Smooth muscle cell (in vitro differentiated cells): ENCODE measurements around the gene CNTNAP2. TPM values are rescaled to one million over a fixed set of nuclear protein-coding genes. Genes with fewer than 3 reads are reported as not detected.
A peak's percentile ranks its signal among the peaks of the same experiment; 100 is the strongest.

Experiments used
- DNase-seq: peaks from one replicate; lab custom pipeline; 2025; ENCODE audit not compliant: unreplicated experiment; lab: John Stamatoyannopoulos, UW
- H2AFZ ChIP-seq: fragments of 200-600 bp; sonication (generic); 2 replicates; pipeline ENCODE4 v1.6.0; 2016; ENCODE audit warnings: antibody characterized with exemption, low read depth, mild to moderate bottlenecking
- H3F3A ChIP-seq: fragments of 200-600 bp; sonication (generic); 2 replicates; pipeline ENCODE4 v1.6.0; 2017; ENCODE audit warnings: antibody characterized with exemption, low read depth
- H3K27ac ChIP-seq: fragments of 200-600 bp; sonication (generic); 2 replicates; pipeline ENCODE4 v1.5.1; 2016; ENCODE audit warnings: low read depth, mild to moderate bottlenecking
- H3K27me3 ChIP-seq: fragments of 200-600 bp; sonication (generic); 2 replicates; pipeline ENCODE4 v1.6.1; 2016; ENCODE audit warnings: low read depth, mild to moderate bottlenecking
- H3K36me3 ChIP-seq: fragments of 200-600 bp; sonication (generic); 2 replicates; pipeline ENCODE4 v1.5.1; 2016; ENCODE audit warnings: low read depth
- H3K4me1 ChIP-seq: fragments of 200-600 bp; sonication (generic); 2 replicates; pipeline ENCODE4 v1.5.1; 2016; ENCODE audit warnings: low read depth
- H3K4me2 ChIP-seq: fragments of 200-600 bp; sonication (generic); 2 replicates; pipeline ENCODE4 v1.6.0; 2016; ENCODE audit warnings: mild to moderate bottlenecking
- H3K4me3 ChIP-seq: fragments of 200-600 bp; sonication (generic); 2 replicates; pipeline ENCODE4 v1.5.1; 2016; ENCODE audit warnings: mild to moderate bottlenecking
- H3K79me2 ChIP-seq: fragments of 200-600 bp; sonication (generic); 2 replicates; pipeline ENCODE4 v1.6.0; 2016; ENCODE audit warnings: low read depth, mild to moderate bottlenecking
- H3K9ac ChIP-seq: fragments of 200-600 bp; sonication (generic); 2 replicates; pipeline ENCODE4 v1.6.0; 2016; ENCODE audit warnings: low read depth
- H3K9me3 ChIP-seq: fragments of 200-600 bp; sonication (generic); replicated peaks from 2 replicates; pipeline ENCODE4 v1.5.1; 2016; ENCODE audit warnings: low read depth
- H4K20me1 ChIP-seq: fragments of 200-600 bp; sonication (generic); 2 replicates; pipeline ENCODE4 v1.6.0; 2016; ENCODE audit warnings: low read depth
- WGBS: methylation state at CpG from one replicate; pipeline ENCODE4 v1.1.7; 2016; ENCODE audit warnings: low lambda C conversion rate; 5-methylcytosine and 5-hydroxymethylcytosine counted together
- polyA plus RNA-seq: library from polyadenylated mRNA; unstranded; fragments of >200 nt; fragmentation: Nextera tagmentation; extraction: Ambion mirVana; gene quantifications from 2 replicates; pipeline ENCODE4 v1.2.1, GENCODE V29; 2016
- total RNA-seq: library from RNA; depleted of rRNA; stranded (reverse); fragments of >200 nt; gene quantifications from 2 replicates; pipeline ENCODE4 v1.2.3, GENCODE V29; 2014
- TF ChIP-seq, protein P1 (sequence below): fragments of 200-600 bp; sonication (generic); IDR thresholded peaks from 2 replicates; pipeline ENCODE4 v1.5.1; 2017; ENCODE audit warnings: borderline replicate concordance, mild to moderate bottlenecking, antibody characterized with exemption; ENCODE audit not compliant: insufficient read depth, poor library complexity, severe bottlenecking

CNTNAP2 gene
- total and polyA plus RNA-seq, 2 experiments from 2014 or later = 1.7 to 9.0 TPM

DNA sequence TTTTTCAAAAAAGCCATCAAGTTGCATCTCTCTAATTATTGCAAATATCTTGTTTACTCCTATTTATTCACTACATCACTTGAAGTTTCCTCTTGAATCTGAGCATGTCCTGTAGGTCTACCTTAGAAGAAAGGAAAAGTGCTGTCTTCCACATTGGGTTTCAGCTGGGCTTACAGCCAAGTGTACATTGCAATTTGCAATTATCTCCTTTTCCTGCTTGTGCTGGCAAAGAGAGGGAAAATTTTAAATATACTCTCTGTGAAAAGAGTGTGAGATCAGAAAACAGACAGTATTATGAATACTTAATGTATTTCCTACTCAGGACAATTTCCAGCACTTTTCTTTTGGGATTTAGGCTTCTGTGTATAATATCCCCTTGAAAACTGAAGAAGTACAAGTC, 839.7 kb downstream of the CNTNAP2 start:
- Histone ChIP-seq H3K9me3 (no peaks in the 10 kb centered on the region), H3K27me3 (no peaks in the 10 kb centered on the region), H3K79me2 (no peaks in the 10 kb centered on the region), H3K4me3 (no peak overlapping the region), H2AFZ (no peak overlapping the region), H3K4me1 (no peaks in the 10 kb centered on the region), H3F3A (no peaks in the 10 kb centered on the region), H3K4me2 (no peak overlapping the region), H3K9ac (no peak overlapping the region), H4K20me1 (no peaks in the 10 kb centered on the region), H3K27ac (no peak overlapping the region), H3K36me3 (no peaks in the 10 kb centered on the region)
- TF ChIP-seq, protein P1, sequence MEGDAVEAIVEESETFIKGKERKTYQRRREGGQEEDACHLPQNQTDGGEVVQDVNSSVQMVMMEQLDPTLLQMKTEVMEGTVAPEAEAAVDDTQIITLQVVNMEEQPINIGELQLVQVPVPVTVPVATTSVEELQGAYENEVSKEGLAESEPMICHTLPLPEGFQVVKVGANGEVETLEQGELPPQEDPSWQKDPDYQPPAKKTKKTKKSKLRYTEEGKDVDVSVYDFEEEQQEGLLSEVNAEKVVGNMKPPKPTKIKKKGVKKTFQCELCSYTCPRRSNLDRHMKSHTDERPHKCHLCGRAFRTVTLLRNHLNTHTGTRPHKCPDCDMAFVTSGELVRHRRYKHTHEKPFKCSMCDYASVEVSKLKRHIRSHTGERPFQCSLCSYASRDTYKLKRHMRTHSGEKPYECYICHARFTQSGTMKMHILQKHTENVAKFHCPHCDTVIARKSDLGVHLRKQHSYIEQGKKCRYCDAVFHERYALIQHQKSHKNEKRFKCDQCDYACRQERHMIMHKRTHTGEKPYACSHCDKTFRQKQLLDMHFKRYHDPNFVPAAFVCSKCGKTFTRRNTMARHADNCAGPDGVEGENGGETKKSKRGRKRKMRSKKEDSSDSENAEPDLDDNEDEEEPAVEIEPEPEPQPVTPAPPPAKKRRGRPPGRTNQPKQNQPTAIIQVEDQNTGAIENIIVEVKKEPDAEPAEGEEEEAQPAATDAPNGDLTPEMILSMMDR = no peak
- no peak for DNase-seq

DNA sequence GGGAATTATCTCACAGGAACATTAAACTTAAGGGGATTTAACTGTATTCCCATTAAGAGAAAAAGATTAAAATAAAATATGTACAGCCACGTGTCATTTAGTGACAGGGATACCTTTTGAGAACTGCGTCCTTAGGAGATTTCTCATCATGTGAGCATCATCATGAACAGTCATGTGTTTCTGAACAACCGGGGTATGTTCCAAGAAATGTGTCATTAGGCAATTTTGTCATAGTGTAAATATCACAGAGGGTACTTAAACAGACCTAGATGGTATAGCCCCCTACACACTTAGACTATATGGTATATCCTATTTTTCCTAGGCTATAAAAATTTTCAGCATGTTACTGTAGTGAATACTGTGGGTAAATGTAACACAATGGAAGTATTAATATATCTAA, 840.3 kb downstream of the CNTNAP2 start:
- WGBS = 87% methylated on average over 3 of the region's 3 CpGs
- no peak overlapping the region for H3K9ac ChIP-seq
- TF ChIP-seq, protein P1 = no peak
- no peaks in the 10 kb centered on the region for H4K20me1 ChIP-seq
- H3K4me1 ChIP-seq = peaks cover under 1% of the 10 kb centered on the region
- H2AFZ ChIP-seq = no peak overlapping the region
- no peaks in the 10 kb centered on the region for H3K27me3 ChIP-seq
- no peak overlapping the region for H3K4me2 ChIP-seq
- H3K79me2 ChIP-seq = no peaks in the 10 kb centered on the region
- DNase-seq = no peak
- H3K27ac ChIP-seq = no peak overlapping the region
- no peak overlapping the region for H3K4me3 ChIP-seq
- no peaks in the 10 kb centered on the region for H3K36me3 ChIP-seq
- H3F3A ChIP-seq = no peaks in the 10 kb centered on the region
- no peaks in the 10 kb centered on the region for H3K9me3 ChIP-seq

DNA sequence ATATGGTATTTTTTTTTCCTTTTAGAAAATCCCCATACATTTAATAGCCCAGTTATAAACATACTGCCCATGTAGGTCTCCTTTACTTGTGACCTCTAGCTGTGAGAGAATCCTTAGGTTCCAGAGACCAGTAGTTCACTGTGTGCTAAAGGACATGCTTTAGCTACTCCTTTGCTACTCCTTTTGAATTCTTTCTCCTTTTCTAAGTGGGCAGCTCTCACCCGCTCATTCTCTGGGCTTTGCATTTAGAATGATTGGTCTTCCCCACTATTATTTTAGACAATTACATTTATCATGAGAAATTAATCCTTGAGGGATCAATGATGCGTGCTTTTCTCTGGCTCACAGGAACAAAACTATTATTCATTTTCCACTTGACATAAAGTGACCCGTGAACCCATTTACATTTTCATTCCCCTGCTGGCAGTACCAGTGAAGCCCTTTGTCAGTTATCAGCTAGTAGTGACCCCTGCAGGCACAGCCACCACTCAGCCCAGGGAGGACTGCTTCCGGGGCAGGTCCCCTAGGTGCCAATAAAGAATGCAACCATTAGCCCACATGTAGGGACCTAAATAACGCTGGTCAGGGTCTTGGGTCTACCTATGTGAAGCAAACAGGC, 844.3 kb downstream of the CNTNAP2 start:
- Histone ChIP-seq H3F3A (no peaks in the 10 kb centered on the region), H3K4me3 (no peak overlapping the region), H3K27ac (peak overlapping the region; percentile 25), H3K27me3 (no peaks in the 10 kb centered on the region), H3K4me1 (peaks cover 3% of the 10 kb centered on the region), H3K9ac (no peak overlapping the region), H3K79me2 (no peaks in the 10 kb centered on the region), H3K4me2 (no peak overlapping the region), H4K20me1 (no peaks in the 10 kb centered on the region), H3K9me3 (no peaks in the 10 kb centered on the region), H2AFZ (no peak overlapping the region), H3K36me3 (no peaks in the 10 kb centered on the region)
- TF ChIP-seq, protein P1 = no peak
- 71% methylated on average over 5 of the region's 5 CpGs for WGBS
- no peak for DNase-seq

DNA sequence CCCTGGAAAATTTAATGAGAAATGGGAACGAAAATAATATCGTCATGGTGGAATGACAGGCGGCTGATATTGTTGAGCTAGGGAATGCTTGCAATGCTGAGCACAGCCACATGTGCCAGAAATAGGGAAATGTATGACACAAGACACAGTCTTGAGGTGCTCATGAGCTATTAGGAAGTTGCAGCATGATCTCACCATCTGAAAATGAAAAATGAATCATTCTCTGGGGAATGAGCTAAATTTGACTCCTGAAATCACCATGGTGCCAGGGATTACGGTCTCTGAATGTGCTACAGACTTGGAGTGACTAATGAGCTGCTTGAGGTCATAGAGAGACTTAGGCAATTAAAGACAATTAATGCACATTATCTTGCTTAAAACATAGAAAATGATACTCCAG, 845.0 kb downstream of the CNTNAP2 start:
- H2AFZ ChIP-seq = peak overlapping the region; percentile 28
- peak overlapping the region; percentile 55 for H3K4me2 ChIP-seq
- no peak for DNase-seq
- H3K4me3 ChIP-seq = no peak overlapping the region
- no peaks in the 10 kb centered on the region for H3K36me3 ChIP-seq
- H3K9me3 ChIP-seq = no peaks in the 10 kb centered on the region
- TF ChIP-seq, protein P1 = no peak
- no peaks in the 10 kb centered on the region for H3K27me3 ChIP-seq
- no peaks in the 10 kb centered on the region for H4K20me1 ChIP-seq
- no peaks in the 10 kb centered on the region for H3F3A ChIP-seq
- H3K9ac ChIP-seq = peak overlapping the region; percentile 66
- no peaks in the 10 kb centered on the region for H3K79me2 ChIP-seq
- H3K27ac ChIP-seq = peak overlapping the region; percentile 78
- H3K4me1 ChIP-seq = peaks cover 3% of the 10 kb centered on the region
- WGBS = 46% methylated on average over 4 of the region's 4 CpGs
